ENCODE results near the gene HEYL. TPM values are rescaled to one million over a fixed set of nuclear protein-coding genes. Genes with fewer than 3 reads are reported as not detected.
A peak's percentile ranks its signal among the peaks of the same experiment; 100 is the strongest.
"Not testable (repeated sequence)": the region's sequence is repeated elsewhere in the genome, so short reads cannot be mapped to it uniquely, and the experiment has no call there.

Gene HEYL
- total RNA-seq, 1 donor from 2014 or later = under 0.01 TPM

GRCh38 chr1:39635871-39636210 lies 3.6 kb downstream of the HEYL start:
- no peak for DNase-seq

- no peak for DNase-seq
These were observed 4.1 kb downstream of the HEYL start for GRCh38 chr1:39635205-39635870.

GRCh38 chr1:39633422-39633821 lies 6.0 kb downstream of the HEYL start:
- DNase-seq = no peak

GRCh38 chr1:39632682-39633417 lies 6.6 kb downstream of the HEYL start:
- DNase-seq = peak; percentile 43

GRCh38 chr1:39632323-39632681 lies 7.1 kb downstream of the HEYL start:
- no peak for DNase-seq

GRCh38 chr1:39631361-39632322 lies 7.8 kb downstream of the HEYL start:
- no peak for DNase-seq

- no peak for DNase-seq
These were observed 10.6 kb downstream of the HEYL start for GRCh38 chr1:39628807-39629350.

- no peak for DNase-seq
These were observed 12.8 kb downstream of the HEYL start for GRCh38 chr1:39626646-39627045.

- no peak for DNase-seq
These were observed 13.8 kb downstream of the HEYL start for GRCh38 chr1:39625462-39626273.

GRCh38 chr1:39625009-39625408 lies 14.4 kb downstream of the HEYL start:
- DNase-seq = no peak

- no peak for DNase-seq
These were observed 16.4 kb downstream of the HEYL start for GRCh38 chr1:39623053-39623452.

GRCh38 chr1:39622427-39622826 lies 17.0 kb downstream of the HEYL start:
- no peak for DNase-seq

- peak; percentile 43 for DNase-seq
These were observed 18.7 kb downstream of the HEYL start for GRCh38 chr1:39620659-39621165.

GRCh38 chr1:39617488-39618049 lies 21.9 kb downstream of the HEYL start:
- no peak for DNase-seq

- DNase-seq = no peak
These were observed 24.3 kb downstream of the HEYL start for GRCh38 chr1:39615086-39615673.

- DNase-seq = no peak
These were observed 25.0 kb downstream of the HEYL start for GRCh38 chr1:39614488-39614887.

GRCh38 chr1:39613250-39613649 lies 26.2 kb downstream of the HEYL start:
- DNase-seq = no peak

- DNase-seq = peak; percentile 61
These were observed 29.7 kb downstream of the HEYL start for GRCh38 chr1:39609618-39610331.

- no peak for DNase-seq
These were observed 30.5 kb downstream of the HEYL start for GRCh38 chr1:39608921-39609320.

GRCh38 chr1:39603677-39604076 lies 35.8 kb downstream of the HEYL start:
- DNase-seq = not testable (repeated sequence)

Measured in dermis blood vessel endothelial cell (primary cell).